ENCODE data around the gene HOXD1.

HOXD1 gene

DNA sequence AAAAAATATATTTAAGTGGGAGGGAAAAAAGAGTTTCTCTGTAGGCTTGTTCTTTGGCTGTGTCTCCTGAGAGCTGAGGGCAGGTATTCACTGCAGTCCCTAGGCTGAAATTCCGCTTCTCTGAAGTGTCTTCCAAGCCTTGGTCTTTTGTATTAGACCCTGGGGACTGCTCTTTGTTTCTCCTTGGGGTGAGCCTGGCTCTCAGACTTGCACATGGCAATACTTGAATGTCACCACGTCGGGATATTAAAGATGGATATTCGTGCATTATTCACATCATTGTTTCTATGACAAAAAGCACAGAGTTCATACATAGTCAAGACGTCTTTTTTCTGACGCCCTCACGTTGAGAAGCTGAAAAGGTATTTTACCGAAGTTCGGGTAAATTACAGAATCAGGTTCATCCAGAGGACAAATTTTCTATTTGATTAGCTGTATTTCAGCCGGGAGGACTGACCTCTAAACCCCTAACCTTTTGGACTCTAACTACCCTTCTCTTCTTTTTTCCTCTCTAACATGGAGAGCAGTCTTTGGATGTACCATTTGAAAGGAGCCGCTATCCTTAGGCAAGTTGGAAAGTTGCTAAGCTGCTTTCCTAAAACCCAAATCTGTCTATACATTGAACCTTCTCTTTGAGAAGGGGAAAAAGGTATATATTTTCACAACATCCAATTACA lies 33.8 kb upstream of the HOXD1 start:
- no peak for DNase-seq

DNA sequence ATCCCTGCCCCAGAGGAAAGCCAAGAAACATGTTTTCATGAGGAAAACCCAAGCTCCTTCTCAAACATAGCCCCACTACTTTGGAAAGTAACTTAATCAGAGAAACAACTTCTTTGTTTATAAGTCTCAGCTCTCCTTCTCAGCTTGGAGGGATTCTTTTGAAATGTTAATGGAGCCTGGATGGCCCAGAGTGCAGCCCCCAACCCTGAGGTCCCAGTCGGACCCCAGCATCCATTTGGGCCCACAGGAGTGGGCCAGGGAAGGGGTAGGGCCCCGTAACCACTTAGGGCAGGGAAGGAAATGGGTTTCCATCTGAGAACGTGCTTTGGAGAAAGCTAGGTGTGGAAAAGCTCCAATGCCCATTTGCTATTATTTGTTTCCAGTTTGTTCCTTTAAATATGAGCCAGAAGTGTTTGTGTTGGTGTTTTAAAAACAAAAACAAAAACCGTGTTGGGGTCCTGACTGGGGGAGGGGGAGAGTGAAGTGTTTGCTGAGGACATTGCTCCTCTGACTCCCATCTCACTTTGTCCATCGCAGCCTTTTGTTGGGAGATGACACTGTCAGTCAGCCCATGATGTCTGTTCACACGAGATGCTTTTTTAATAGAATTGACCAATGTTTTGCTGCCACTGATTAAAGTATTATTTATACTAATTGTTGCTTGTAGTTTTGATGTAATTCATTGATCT lies 33.0 kb upstream of the HOXD1 start:
- DNase-seq = no peak

GRCh38 chr2:176156301-176156806 lies 32.1 kb upstream of the HOXD1 start:
- no peak for DNase-seq

DNA sequence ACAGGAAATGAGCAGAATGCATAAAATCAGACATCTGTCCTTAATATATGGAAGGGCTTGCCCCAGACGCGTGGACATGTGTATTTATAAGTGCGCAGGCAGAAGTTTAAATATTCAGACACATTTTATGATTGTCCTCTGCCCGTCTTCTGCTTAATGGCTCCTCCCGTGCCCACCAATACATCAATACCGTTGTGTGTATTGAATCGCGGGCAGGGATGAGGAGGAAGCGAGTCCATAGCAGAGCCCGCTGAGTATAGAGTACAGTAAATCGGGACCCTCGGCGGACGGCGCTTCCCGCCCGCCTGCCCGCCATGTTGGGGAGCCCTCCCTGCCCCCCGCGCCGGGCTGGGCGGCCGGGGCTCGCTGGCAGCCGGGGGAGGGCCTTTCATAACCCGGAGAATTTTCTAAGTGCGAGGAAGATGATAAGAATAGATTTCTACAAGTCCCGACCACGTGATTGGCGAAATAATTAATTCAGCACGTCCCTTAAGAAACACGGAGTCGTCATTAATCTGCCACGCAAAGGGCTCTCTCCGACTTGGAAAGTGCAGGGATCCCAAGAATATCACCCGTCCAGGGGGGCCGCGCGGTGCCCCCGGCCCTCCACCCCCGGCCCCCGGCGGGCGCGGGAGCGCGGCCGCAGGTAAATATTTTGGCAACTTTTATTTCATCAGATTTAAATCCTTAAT lies 31.5 kb upstream of the HOXD1 start, which contains the start of gene HOXD3:
Gene HOXD3 (plus strand): TSS at position 501 of the 692 bp plus-strand sequence. CDS start 11,808 bp downstream, outside the sequence.
- DNase-seq = no peak

DNA sequence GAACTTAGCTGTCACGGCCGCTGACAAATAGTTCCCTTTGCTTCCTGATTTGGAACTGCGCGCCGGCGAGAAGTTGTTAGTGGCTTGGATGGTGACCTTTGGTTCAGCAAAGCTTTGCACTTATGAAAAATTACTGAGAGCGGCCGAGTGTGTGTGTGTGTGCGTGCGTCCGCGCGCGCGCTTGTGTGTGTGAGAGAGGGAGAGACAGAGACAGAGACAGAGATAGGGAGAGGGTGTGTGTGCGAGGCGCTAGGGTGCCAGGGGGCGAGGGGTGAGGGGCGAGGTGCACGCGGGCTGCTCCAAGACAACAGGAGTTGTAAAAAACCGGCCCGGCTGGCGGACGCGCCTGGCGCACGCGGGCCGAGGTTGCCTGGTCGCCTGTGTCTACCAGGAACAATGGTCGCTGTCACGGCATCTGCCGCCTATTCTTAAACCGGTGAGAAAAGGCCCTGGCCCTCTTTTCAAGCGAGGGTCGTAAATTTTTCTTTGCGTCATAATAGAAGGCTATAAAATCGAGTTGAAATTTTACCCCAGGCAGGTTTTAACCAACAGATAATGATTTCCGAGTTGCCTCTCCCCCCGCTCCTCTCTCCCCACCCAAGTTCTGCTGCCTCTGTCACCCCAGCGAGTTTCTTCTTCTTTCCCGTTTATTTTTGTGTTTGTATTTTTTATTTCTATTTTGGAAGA lies 30.8 kb upstream of the HOXD1 start:
- DNase-seq = no peak

DNA sequence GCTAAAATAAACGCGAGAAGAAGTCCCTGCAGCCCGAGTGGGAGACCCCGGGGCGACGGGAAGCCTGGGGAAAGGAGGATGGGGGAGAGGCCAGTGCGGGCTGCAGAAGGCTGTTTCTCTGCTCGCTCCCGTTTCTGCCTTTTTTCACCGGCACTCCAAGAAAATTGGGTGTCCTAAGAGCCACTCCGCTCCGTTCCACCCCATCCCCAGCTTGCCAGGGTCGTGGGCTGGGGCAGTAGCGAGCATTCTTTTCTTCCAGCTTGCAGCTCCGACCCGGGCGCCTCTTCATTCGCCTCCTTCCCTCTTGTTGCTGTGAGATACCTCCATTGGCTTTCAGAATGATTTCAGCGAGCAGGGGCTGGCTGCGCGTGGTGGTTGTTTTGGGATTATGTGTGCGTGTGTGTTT lies 30.3 kb upstream of the HOXD1 start:
- DNase-seq = no peak

DNA sequence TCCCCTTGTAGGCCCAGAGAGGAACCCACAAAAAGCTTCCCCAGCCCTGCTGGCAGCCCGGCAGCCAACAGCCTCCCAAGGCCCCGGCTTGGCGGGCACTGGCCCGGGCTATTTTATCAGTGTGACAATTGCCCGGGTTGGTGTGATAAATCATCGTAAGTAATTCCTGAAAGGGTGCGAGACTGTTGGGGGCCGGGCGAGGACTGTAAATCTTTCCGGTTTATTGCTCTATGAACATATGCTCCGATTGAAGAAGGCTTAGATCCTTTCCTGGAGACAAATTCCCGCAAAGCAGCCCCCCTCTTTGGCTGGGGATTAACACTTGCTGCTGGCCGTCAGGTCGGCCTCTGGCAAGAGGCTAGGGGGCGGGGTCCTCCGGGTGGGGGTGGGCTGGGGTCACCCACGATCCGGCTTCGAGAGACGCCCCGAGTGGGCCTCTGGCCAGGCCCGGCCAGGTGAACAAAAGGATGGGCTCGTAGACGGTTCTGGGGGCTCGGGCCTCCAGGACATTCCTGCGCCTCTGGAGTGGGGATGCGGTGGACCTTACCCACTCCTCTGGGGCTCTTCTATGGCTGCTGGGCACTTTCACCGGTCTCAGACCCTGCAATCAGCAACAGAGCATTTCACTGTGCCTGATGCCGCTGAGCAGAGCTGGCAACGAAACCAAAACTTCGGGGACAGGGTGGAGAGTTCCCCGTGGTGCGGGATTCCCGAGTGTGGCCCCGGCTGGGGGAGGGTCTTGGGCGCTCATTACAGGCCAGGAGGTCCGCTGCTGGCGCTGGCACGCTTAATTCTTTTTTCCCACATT lies 29.4 kb upstream of the HOXD1 start:
- DNase-seq = no peak

- no peak for DNase-seq
Measured at GRCh38 chr2:176159663-176160250, 28.7 kb upstream of the HOXD1 start.

DNA sequence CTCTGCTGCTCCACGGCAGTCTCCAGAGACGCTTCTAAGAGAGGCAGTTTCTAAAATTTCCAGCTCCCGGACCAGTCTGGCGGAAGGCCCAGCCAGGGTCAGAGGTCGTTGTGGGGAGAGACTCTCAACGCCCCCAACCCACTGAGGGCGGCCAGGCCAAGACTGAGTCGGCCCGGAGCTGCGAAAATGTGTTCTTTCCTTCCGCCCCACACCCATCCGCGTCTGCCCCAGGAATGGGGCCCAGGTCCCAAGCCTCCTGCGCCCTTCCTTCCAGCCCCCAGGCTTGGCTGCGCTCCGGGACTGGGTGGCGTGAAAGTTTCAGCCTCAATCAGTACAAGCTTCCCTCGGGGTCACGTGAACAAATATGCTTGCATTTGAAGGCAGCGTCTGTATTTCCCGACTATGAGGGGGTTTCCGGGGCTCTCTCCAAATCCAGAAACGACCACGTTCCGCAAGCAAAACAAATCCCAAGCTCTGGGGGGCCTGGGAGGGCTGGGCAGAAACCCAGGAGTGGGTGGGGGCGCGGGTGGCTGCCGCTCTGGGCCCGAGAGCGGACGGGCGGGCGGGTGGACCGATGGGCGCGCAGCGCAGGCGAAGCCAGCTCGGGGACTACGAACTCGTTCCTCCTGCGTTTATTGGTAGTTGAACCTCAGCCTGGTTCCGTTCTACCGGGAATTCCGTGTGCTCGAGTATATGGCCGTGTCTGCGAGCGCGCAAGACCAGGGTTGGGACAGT lies 28.1 kb upstream of the HOXD1 start:
- no peak for DNase-seq

GRCh38 chr2:176160986-176161824 lies 27.3 kb upstream of the HOXD1 start:
- no peak for DNase-seq

GRCh38 chr2:176161825-176162626 lies 26.4 kb upstream of the HOXD1 start:
- DNase-seq = no peak

DNA sequence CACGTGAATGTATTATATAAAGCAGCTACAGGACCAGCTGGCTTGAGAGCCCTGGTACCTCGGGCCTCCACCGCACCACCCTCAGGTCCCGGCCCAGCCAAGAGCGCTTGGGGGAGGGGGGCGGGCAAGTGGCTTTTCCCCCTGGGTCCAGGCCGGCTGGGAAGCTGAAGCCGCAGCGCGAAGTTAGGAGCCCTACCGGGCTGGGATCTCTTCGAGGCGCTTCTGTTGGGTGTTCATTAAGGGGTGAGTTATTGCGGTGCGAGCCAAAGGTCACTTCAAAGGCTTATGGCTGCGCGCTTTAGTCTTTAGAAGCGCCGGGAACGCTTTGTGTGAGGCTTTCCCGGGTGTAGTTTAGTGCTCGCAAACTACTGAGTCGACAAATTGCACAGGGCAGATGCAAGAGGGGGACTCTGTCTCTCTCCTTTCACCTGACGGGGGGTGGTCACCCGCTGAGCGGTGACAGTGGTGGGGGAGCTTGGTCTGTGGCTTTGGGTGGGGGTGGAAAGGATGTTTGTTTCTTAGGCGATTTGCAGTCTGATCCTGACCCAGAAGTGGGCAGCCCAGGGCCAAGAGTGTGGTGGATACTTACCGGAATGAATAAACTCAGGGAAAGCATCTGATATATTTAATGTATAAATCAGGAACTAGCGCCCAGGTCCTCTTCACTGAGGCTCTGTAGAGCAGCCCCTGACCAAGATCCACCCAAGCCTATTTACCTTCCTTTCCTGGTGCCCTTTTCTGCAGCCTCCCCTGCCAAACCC lies 25.4 kb upstream of the HOXD1 start:
- DNase-seq = no peak

GRCh38 chr2:176163672-176164056 lies 24.8 kb upstream of the HOXD1 start:
- no peak for DNase-seq

DNA sequence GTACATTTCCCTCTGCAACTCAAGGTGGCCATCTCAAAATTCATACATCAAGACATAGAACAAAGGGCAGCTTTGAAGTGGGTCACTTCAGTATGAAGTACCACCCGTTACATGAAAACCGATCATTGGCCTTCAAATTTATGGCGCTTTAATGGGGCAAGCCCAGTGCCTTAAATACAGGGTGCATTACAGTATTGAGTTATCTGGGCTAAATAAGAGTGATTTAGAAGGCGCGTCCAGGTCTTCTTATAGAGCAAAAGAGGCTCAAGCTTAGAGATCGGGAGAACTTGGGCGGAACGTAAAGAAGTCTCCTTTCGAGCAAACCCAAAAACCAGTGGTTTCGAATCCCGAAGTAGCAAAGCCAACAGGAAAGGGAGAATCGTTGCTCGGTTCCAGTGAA lies 24.3 kb upstream of the HOXD1 start:
- no peak for DNase-seq

- DNase-seq = no peak
Measured at GRCh38 chr2:176164611-176165369, 23.7 kb upstream of the HOXD1 start.

DNA sequence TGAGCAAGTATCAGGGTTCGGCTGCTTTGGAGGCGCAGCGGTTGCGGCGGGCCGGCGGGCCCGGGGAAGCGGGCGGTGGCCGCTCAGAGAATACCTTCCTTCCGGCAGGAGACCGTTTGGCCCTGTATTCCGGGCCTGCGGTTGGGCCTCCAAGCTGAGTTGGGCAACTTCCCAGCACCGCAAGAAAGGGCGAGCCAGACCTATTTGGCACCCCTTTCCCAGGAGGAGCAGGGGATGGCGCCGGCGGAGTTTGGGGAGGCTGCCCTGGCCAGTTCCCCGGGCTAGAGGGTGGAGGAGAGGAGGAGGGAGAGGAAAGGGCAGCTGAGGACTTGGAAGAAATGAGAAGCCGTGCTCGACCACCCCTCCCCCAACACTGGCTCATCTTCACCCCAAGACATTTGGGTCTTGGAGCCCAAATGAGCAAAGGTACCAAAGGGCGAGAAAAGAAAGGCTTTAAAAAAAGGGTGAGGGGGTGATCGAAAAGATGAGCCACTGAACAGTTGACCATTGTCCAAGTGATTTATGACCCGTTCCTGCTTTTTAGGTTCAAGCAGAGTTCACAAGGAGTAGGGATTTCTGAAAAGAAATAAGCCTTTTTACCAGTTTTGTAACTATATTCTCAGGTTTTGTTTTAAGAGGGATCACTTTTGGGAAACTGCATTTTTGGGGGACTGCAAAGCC lies 23.0 kb upstream of the HOXD1 start:
- no peak for DNase-seq

- DNase-seq = no peak
Measured at GRCh38 chr2:176166272-176166671, 22.2 kb upstream of the HOXD1 start.

All from suppressor macrophage treated with lipopolysaccharide for 4 hours (primary cell).